Embryonic facial prominence (tissue), 1 donor: Measurements from ENCODE around the gene RAB3GAP2.
"Not testable (repeated sequence)": the region's sequence is repeated elsewhere in the genome, so short reads cannot be mapped to it uniquely, and the experiment has no call there.

ENCODE experiments used
- DNase-seq: peaks from one replicate; pipeline ENCODE4 v3.0.0-alpha.2; 2016; ENCODE audit errors: extremely low spot score

The RAB3GAP2 gene

DNA sequence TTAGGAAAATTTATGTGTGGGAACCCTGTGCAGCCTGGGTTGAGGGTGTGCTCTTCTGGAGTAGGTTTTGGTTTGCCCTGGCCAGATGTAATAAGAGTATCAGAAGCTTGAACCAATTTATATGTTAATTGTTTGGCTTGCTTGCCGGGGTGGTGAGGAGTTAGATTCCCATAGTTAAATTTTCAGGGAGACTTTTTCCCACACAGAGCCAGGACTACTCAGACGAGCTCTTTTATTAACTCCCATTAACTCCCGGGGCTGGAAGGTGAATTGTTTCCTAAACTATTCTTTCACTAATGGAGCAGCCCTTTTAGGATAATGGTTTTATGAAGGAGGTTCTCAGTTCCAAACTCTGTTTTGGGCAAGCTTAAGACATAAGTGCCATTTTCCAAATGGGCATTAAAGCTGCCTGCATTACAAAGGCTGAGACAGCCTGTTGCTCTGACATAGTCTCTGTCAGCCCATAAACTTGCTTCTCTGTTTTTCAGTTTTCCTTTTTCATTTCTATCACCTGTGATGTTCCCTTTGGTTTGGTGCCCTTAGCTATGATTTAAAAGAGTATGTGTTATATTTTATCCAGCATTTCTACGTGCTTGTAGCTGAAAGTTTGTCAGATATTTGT lies 18.0 kb upstream of the RAB3GAP2 start:
- DNase-seq = no peak

DNA sequence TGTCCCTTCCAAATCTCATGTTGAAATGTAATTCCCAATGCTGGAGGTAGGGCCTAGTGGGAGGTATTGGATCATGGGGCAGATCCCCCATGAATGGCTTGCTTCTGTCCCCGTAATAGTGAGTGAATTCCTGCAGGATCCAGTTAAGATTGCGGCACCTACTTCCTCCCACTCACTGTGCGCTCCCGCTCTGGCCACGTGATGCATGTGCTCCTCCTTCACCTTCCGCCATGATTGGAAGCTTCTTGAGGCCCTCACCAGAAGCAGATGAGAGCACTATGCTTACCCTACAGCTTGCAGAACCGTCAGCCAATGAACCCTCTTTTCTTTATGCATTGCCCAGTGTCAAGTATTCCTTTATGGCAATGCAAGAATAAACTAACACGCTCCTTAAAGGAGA lies 14.9 kb upstream of the RAB3GAP2 start:
- no peak for DNase-seq

DNA sequence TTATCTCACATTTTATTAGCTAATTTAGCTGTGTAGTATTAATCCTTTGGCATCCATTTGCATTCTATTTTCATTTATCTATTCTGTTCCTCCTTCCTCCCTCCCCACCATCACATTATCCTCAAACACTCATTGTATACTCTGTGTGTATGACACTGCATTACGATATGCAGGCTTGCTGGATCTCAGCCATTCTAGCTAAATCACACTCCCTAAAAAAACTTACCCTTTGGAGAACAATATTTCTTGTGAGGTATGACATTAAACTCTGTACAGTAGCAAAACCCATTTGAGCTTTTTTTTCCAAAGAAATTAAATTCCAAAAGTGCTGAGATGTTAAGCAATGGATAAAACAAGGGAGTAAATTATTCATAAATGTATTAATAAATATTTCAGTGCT lies 11.4 kb upstream of the RAB3GAP2 start:
- DNase-seq = no peak

DNA sequence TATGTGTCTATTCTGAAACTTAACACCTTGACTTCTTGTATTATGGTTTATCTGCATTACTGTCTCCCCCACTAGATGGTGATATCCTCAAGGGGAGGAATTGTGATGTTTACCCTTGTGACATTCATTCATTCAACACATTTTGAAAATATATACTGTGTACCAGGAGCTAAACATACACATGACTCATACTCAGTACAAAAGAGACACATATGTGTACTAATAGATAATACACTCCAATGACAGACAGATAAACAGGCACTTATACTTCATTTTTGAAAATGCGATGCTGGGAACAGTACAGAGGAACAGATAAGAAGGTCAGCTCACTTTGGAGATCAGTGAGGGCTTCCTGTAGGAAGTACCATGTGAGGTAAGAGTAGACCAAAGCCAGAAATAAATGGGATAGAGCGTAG lies 8.9 kb upstream of the RAB3GAP2 start:
- DNase-seq = no peak

DNA sequence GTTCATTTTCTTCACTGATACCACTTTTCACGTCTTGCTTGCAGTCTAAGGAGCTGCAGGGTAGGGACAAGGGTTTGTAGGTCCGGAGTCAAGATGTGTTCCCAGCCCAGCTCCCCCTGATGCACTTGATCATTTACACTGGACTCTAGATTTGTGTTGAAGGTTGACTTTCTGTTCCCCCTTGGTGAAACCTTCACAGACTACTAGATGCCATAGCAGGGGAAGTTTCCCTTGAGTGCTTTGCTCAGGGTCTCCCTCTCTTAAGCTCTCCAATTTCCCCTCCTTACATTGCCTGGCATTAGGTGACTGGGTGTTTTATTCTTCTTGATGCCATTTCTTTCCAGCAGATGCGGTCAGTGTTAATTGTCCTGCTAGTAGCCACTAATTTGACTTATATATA lies 8.0 kb upstream of the RAB3GAP2 start:
- no peak for DNase-seq

DNA sequence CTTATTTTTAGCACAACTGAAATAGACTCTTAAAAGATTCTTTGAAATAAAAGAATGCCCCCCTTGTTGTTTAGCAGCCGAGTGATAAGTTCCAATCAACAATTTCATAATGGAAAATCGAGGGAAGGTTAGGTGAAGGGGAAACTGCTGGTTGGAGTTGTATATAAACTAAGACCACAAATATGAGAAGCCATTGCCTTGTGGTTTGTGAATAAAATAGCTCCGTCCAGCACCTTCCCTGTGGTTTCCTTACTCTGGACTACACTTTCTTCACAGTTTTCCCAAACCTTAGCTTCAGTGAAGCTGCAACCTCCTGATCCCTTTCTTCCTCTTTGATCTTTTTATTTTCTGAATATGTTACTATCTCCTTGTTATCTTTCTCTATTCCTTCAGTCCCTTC lies 6.7 kb upstream of the RAB3GAP2 start:
- no peak for DNase-seq

DNA sequence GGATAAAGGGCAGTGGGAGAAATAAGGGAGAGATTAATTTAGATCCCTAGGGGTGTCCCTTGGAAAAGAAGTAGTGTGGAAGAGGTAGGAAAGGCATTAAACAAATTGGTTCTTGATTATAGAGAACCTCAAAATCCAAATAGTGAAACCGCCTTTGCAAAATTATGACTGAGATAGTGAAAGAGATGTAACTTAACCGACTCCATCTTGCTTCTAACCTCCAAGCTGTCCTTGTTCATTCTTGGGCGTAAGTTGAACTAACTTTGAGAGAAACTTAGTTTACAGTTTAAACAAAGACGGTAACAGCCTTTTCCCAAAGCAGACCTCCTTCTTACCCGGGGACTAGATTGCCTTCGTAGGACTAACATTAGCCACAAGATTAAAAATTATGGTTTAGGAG lies 3.2 kb upstream of the RAB3GAP2 start:
- no peak for DNase-seq

DNA sequence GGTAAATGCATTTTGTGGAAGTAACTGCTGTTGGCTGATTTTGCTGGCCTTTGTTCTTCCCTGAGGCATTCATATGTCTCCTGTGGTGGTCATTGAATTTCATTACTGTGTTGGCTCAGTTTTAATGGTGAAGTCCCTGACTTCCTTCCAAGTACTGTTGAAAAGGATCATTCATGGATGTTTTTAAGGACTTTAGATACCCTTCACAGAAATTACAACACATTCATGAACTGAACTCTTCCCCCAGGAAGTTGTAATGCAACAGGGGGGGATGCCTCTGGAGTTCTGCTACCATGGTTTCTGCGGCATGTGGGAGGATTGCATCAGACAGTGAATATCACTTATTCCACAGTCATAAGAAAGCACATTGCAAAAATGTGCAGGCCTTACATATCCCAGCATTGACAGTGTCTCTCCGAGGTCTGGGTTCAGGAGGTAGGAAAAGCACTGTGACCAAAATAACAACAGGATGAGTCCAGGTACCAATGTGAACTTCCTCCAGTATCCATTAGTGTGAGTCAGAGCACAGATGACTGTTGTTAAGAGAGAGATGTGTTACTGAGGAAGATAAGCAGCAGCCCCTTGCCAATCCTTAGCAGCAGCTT lies 2.1 kb upstream of the RAB3GAP2 start:
- no peak for DNase-seq

DNA sequence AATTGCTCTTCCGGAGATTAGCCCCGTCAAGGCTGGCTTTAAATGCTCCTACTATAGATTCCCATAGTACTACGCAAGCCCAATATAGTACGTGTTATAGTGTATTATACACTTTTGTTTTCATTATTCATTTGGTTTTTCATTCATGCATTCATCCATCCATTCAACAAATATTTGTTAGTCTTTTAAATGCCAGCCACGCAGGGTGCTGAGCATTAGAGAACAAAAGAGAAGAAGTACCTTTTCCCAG lies 513 bp upstream of the RAB3GAP2 start:
- DNase-seq = no peak

DNA sequence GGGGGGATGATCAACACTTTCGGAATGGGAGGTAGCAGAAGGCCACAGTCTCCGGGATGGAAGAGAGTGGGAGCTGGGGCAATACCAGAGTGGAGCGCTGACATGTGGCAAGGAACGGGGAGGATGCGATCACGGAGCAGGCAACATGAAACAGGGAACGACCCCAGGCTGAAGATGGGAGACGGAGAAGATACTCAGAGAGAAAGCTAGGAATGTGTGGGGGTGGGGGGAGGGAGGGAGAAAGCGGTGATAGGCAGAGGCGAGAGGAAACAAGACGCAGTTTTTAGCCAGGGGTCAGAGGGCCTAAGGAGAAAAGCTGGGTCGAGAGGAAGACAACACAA lies 577 bp downstream of the RAB3GAP2 start:
- DNase-seq = no peak

DNA sequence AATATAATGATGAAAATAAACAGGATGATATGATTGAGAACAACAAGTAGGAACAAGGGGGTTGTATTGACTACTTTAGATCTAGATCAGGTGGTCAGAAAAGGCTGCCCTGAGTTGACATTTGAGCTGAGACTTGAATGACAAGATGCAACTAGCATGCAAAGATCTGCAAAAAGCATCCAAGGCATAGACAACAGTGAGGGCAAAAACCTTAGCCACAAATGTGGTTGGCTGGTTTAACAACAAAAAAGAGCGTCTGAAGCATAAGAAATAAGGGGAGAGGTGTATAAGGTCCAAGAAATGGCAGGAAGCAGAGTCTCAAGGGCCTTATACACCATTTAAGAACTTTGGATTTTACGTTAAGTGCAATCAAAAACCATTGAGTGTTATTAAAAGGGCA lies 3.2 kb downstream of the RAB3GAP2 start:
- no peak for DNase-seq

DNA sequence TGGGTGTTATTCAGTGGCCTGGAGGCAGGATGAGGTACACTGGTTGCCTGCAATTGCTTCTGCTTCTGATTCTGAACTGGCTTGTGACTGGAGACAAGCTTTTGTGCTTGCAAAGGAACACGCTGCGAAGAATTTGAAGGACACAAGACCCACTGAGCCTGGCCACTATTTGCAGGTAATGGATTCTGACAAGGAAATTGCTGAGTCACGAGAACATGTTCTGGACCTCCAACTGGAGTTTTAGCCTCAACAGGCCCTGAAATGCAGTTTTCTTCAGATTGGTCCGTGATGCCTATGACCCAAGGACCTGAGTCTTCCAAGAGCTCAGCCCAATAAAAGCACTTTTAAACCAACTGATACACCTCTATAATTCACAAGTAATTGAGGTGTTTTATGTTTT lies 4.6 kb downstream of the RAB3GAP2 start:
- DNase-seq = no peak

DNA sequence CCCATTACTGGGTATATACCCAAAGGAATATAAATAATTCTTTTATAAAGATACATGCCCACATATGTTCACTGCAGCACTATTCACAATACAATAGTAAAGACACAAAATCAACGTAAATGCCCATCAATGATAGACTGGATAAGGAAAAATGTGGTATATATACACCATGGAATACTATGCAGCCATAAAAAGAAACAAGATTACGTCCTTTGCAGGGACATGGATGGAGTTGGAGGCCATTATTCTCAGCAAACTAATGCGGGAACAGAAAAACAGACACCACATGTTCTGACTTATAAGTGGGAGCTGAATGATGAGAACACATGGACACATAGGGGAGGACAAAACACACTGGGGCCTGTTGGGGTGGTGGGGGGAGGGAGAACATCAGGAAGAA lies 12.0 kb downstream of the RAB3GAP2 start:
- DNase-seq = not testable (repeated sequence)

DNA sequence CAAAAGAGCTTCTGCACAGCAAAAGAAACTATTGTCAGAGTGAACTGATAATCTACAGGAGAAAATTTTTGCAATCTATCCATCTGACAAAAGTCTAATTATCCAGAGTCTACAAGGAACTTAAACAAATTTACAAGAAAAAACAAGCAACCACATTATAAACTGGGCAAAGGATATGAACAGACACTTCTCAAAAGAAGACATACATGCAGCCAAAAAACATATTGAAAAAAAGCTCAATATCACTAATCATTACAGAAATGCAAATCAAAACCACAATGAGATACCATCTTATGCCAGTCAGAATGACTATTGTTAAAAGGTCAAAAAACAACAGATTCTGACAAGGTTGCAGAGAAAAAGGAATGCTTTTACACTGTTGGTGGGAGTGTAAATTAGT lies 12.5 kb downstream of the RAB3GAP2 start:
- not testable (repeated sequence) for DNase-seq

DNA sequence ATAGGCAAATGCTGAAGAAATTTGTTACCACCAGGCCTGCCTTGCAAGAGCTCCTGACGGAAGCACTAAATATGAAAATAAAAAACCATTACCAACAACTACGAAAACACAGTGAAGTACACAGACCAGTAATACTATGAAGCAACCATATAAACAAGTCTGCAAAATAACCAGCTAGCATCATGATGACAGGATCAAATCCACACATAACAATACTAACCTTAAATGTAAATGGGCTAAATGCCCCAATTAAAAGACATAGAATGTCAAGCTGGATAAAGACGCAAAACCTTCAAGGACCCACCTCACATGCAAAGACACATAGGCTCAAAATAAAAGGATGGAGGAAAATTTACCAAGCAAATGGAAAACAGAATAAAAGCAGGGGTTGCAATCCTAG lies 16.1 kb downstream of the RAB3GAP2 start:
- not testable (repeated sequence) for DNase-seq

DNA sequence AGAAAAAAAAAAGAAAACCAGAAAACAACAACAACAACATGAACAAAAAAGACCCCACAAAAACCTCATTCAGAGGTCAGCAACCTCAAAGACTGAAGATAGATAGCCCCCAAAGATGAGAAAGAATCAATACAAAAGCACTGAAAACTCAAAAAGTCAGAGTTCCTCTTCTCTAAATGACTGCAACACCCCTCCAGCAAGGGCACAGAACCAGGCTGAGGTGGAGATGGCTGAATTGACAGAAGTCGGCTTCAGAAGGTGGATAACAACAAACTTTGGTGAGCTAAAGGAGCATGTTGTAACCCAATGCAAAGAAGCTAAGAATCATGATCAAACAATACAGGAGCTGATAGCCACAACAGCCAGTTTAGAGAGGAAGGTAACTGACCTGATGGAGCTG lies 17.0 kb downstream of the RAB3GAP2 start:
- DNase-seq = no peak

DNA sequence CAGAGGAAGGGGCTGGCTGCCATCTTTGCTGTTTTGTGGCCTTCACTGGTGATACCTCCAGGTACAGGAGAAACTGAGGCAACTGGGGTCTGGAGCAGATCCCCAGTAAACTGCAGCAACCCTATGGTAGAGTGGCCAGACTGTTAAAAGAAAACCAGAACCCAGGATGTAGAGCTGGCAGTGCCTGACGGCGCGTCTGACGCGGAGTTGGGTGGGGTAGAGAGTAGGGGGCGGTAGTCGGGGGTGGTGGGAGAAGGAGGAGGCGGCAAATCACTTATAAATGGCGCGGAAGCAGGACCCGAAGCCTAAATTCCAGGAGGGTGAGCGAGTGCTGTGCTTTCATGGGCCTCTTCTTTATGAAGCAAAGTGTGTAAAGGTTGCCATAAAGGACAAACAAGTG lies 19.0 kb downstream of the RAB3GAP2 start:
- not testable (repeated sequence) for DNase-seq

DNA sequence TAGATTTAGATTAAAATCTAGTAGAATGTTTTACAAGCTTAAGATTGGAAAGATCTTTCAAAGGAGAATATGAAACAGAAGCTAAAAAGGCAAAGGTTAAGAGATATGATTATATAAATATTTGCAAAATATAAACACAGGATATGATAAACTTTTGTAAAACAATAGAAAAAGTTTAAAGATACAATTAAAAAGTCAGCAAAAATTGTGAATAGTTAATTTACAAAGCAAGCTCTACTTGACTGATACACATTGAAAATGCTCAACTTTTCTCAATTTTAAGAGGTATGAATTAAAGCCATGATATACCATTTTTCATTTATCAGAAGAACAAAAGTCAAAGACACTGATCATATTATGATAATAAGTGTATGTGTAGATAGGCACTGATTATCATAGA lies 21.0 kb downstream of the RAB3GAP2 start:
- no peak for DNase-seq

DNA sequence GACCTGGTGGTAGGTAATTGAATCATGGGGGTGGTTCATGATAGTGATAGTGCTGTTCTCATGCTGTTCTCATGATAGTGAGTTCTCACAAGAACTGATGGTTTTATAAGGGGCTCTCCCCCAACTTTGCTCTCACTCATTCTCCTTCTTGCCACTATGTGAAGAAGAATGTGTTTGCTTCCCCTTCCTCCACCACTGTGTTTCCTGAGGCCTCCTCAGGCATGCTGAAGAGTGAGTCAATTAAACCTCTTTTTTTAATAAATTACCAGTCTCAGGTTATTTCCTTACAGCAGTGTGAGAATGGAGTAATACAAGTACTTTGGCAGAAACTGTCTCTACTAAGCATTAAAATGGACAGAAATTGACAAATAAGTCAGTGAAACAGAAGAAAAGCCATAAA lies 21.6 kb downstream of the RAB3GAP2 start:
- DNase-seq = no peak

DNA sequence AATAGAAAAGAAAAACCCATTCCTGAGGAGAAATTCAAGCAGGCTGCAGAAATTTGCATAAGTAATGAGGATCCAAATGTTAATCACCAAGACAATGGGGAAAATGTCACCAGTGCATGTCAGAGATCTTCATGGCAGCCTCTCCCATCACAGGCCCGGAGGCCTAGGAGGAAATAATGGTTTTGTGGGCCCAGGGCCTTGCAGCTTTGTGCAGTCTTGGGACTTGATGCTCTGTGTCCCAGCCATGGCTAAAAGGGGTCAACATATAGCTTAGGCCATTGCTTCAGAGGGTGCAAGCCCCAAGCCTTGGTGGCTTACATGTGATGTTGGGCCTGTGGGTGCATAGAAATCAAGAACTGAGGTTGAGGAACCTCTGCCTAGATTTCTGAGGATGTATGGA lies 22.7 kb downstream of the RAB3GAP2 start:
- no peak for DNase-seq

DNA sequence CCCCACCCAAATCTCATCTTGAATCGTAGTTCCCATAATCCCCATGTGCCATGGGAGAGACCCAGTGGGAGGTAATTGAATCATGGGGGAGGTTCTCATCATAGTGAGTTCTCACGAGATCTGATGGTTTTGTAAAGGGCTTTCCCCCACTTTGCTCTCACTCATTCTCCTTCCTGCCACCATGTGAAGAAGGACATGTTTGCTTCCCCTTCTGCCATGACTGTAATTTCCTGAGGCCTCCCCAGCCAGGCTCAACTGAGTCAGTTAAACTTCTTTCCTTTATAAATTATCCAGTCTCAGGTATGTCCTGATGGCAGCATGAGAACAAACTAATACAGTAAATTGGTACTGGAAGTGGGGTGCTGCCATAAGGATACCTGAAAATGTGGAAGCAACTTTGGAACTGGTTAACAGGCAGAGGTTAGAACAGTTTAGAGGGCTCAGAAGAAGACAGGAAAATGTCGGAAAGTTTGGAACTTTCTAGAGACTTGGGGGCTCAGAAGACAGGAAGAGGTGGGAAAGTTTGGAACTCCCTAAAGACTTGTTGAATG lies 23.5 kb downstream of the RAB3GAP2 start:
- not testable (repeated sequence) for DNase-seq

DNA sequence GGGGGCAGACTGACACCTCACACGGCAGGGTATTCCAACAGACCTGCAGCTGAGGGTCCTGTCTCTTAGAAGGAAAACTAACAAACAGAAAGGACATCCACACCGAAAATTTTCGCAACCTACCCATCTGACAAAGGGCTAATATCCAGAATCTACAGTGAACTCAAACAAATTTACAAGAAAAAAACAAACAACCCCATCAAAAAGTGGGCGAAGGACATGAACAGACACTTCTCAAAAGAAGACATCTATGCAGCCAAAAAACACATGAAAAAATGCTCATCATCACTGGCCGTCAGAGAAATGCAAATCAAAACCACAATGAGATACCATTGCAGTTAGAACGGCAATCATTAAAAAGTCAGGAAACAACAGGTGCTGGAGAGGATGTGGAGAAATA lies 26.4 kb downstream of the RAB3GAP2 start:
- DNase-seq = not testable (repeated sequence)

DNA sequence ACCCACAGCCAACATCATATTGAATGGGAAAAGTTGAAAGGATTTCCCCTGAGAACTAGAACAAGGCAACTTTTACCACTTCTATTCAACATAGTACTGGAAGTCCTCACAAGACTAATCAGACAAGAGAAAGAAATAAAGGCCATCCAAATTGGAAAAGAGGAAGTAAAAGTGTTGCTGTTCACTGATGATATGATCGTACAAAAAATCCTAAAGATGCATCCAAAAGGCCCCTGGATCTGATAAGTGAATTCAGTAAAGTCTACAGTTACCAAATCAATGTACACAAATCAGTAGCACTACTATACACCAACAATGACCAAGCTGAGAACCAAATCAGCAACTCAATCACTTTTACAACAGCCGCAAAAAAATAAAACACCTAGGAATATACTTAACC lies 28.3 kb downstream of the RAB3GAP2 start:
- no peak for DNase-seq

DNA sequence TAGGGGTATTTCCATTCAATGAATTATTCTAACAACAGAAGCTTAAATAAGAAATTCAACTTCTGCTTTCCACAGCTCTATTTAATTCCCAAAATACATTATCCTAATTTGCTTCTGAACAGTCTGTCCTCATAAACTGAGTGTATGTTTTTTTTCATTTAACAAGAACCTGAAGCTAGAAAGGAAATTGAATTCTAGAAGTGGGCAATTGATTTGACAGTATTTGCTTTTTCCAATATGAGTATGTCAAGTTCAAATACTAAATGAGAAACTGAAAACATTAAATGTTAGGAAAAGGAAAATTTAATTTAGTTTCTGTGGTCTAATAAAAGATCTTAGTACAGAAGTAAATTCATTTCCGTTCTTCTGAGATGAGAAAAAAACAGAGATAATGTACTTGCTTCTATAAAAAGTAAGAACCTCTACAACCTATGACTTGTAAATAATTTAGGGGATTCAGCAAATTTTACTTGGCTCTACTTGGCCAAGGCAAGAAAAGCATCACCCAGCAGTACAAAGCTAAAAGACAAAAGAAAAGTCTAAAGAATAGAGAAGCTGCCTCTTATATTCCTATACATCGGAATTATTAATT lies 31.1 kb downstream of the RAB3GAP2 start:
- no peak for DNase-seq
